Ishikawa (cell line): ENCODE data around the gene PKP4.

Experiments used
- CEBPB ChIP-seq: IDR thresholded peaks from 2 replicates; pipeline ENCODE4 v1.6.1; 2012
- CREB1 ChIP-seq: IDR thresholded peaks from 2 replicates; pipeline ENCODE4 v1.6.1; 2012; ENCODE audit warnings: low read depth
- EGR1 ChIP-seq: IDR thresholded peaks from 2 replicates; pipeline ENCODE4 v1.6.1; 2012
- EP300 ChIP-seq: IDR thresholded peaks from 2 replicates; pipeline ENCODE4 v1.6.1; 2012; ENCODE audit warnings: borderline replicate concordance
- FOXM1 ChIP-seq: IDR thresholded peaks from 2 replicates; pipeline ENCODE4 v1.6.1; 2012; ENCODE audit warnings: low read depth, borderline replicate concordance
- MAX ChIP-seq: IDR thresholded peaks from 2 replicates; pipeline ENCODE4 v1.6.1; 2012
- NFIC ChIP-seq: IDR thresholded peaks from 2 replicates; pipeline ENCODE4 v1.6.1; 2012
- RAD21 ChIP-seq: IDR thresholded peaks from 2 replicates; pipeline ENCODE4 v1.6.1; 2012; ENCODE audit warnings: low read depth
- TAF1 ChIP-seq: IDR thresholded peaks from 2 replicates; pipeline ENCODE4 v1.6.1; 2012; ENCODE audit warnings: low read depth, mild to moderate bottlenecking
- TCF12 ChIP-seq: IDR thresholded peaks from 2 replicates; pipeline ENCODE4 v1.6.1; 2012; ENCODE audit warnings: low read depth
- TEAD4 ChIP-seq: IDR thresholded peaks from 2 replicates; pipeline ENCODE4 v1.6.1; 2012
- YY1 ChIP-seq: IDR thresholded peaks from 2 replicates; pipeline ENCODE4 v1.6.1; 2012; ENCODE audit warnings: low read depth
- ZBTB7A ChIP-seq: IDR thresholded peaks from 2 replicates; pipeline ENCODE4 v1.6.1; 2012; ENCODE audit warnings: low read depth
- TF ChIP-seq, protein P1 (sequence below): IDR thresholded peaks from 2 replicates; pipeline ENCODE4 v1.6.1; 2012; ENCODE audit warnings: low read depth, mild to moderate bottlenecking
- TF ChIP-seq, protein P2 (sequence below): IDR thresholded peaks from 2 replicates; pipeline ENCODE4 v1.6.1; 2012

PKP4 gene

DNA sequence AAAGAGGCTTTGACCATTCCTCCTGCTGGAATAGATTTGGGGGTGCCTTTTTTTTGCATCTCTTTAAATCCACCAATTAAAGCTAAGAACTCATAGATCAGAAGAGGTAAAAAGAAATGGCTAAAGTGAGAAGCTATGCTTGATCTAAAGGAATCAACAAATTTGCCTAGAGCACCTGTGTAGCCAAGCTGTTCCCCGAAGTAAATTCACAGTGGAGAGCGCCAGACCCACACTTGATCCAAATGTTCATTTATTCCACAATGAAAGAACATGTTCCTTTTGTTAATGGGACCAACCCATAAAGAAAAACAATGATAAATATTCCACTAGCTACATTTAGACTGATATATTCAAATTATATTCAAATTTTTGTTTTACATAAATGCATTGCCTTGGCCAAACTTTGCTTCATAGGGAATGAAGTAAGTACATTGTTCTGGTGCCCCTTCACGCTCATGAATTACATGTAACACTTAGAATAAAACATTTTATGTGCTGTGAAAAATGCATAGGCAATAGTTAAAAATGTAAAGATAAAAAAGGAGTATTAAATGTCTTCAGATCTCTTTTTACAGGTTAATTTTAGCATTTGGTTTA is 167.4 kb downstream of the PKP4 start:
- TF ChIP-seq TEAD4 (no peak), NFIC (no peak), EGR1 (no peak), RAD21 (no peak), MAX (no peak), TAF1 (no peak), EP300 (no peak), CEBPB (no peak), ZBTB7A (no peak), CREB1 (no peak), YY1 (no peak), FOXM1 (no peak), TCF12 (no peak)
- TF ChIP-seq, protein P1, sequence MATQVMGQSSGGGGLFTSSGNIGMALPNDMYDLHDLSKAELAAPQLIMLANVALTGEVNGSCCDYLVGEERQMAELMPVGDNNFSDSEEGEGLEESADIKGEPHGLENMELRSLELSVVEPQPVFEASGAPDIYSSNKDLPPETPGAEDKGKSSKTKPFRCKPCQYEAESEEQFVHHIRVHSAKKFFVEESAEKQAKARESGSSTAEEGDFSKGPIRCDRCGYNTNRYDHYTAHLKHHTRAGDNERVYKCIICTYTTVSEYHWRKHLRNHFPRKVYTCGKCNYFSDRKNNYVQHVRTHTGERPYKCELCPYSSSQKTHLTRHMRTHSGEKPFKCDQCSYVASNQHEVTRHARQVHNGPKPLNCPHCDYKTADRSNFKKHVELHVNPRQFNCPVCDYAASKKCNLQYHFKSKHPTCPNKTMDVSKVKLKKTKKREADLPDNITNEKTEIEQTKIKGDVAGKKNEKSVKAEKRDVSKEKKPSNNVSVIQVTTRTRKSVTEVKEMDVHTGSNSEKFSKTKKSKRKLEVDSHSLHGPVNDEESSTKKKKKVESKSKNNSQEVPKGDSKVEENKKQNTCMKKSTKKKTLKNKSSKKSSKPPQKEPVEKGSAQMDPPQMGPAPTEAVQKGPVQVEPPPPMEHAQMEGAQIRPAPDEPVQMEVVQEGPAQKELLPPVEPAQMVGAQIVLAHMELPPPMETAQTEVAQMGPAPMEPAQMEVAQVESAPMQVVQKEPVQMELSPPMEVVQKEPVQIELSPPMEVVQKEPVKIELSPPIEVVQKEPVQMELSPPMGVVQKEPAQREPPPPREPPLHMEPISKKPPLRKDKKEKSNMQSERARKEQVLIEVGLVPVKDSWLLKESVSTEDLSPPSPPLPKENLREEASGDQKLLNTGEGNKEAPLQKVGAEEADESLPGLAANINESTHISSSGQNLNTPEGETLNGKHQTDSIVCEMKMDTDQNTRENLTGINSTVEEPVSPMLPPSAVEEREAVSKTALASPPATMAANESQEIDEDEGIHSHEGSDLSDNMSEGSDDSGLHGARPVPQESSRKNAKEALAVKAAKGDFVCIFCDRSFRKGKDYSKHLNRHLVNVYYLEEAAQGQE: no peak
- TF ChIP-seq, protein P2, sequence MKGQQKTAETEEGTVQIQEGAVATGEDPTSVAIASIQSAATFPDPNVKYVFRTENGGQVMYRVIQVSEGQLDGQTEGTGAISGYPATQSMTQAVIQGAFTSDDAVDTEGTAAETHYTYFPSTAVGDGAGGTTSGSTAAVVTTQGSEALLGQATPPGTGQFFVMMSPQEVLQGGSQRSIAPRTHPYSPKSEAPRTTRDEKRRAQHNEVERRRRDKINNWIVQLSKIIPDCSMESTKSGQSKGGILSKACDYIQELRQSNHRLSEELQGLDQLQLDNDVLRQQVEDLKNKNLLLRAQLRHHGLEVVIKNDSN: no peak

- TF ChIP-seq CEBPB: no peak
Measured at GRCh38 chr2:158624961-158625360, 168.2 kb downstream of the PKP4 start.

GRCh38 chr2:158629116-158629515 is 172.4 kb downstream of the PKP4 start:
- TF ChIP-seq CREB1 (no peak), RAD21 (no peak), TEAD4 (no peak), EP300 (no peak), ZBTB7A (no peak), TCF12 (no peak), CEBPB (no peak), FOXM1 (no peak)
- TF ChIP-seq, protein P2: no peak
- TF ChIP-seq, protein P1: no peak

DNA sequence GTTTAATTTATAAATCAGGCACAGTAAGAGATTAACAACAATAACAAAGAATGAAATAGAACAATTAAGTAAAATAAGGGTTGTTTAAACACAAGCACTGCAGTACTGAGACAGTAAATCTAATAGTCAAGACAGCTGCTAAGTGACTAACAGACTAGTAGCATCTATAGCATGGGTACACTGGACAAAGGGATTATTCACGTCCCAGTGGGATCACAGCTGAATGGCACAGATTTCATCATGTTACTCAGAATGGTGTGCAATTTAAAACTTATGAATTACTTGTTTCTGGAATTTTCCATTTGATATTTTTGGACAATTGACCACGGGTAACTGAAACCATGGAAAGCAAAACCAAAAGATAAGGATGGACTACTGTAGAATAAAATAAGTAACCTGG is 176.5 kb downstream of the PKP4 start:
- TF ChIP-seq ZBTB7A: no peak
- no peak for TF ChIP-seq EP300
- TF ChIP-seq RAD21: no peak
- TF ChIP-seq TEAD4: no peak
- TF ChIP-seq NFIC: no peak
- TF ChIP-seq FOXM1: no peak
- no peak for TF ChIP-seq TCF12
- no peak for TF ChIP-seq MAX
- TF ChIP-seq, protein P1: no peak
- no peak for TF ChIP-seq EGR1
- TF ChIP-seq YY1: no peak
- TF ChIP-seq, protein P2: no peak
- TF ChIP-seq CREB1: no peak
- no peak for TF ChIP-seq TAF1
- no peak for TF ChIP-seq CEBPB
